Prostate gland (tissue), 2 donors: ENCODE results near the gene ZNF726. TPM values are rescaled to one million over a fixed set of nuclear protein-coding genes. Genes with fewer than 3 reads are reported as not detected.
"Not testable (repeated sequence)": the region's sequence is repeated elsewhere in the genome, so short reads cannot be mapped to it uniquely, and the experiment has no call there.

Experiments used
- DNase-seq: peaks from one replicate; pipeline ENCODE4 v3.0.0-alpha.2; 2019; ENCODE audit warnings: low spot score
- H3K27ac ChIP-seq, 2 donors: fragments of 200-600 bp; sonication (generic); 2 replicates each; pipeline ENCODE4 v1.5.1; 2017 to 2019
- H3K27me3 ChIP-seq: fragments of 200-600 bp; sonication (generic); replicated peaks from 2 replicates; pipeline ENCODE4 v1.5.1; 2019; ENCODE audit not compliant: insufficient read depth
- H3K36me3 ChIP-seq, 2 donors: fragments of 200-600 bp; sonication (generic); 1 replicate in 1 of 2; 2 replicates in 1 of 2; pipeline versions ENCODE4 v1.5.1 to v1.8.1; 2017 to 2019
- H3K4me1 ChIP-seq: fragments of 200-600 bp; sonication (generic); replicated peaks from 2 replicates; pipeline ENCODE4 v1.5.1; 2019
- H3K4me3 ChIP-seq, 2 donors: fragments of 200-600 bp; sonication (generic); 2 replicates each; pipeline ENCODE4 v1.5.1; 2017 to 2019
- H3K9me3 ChIP-seq: fragments of 200-600 bp; sonication (generic); 2 replicates; pipeline ENCODE4 v1.5.1; 2017
- POLR2A ChIP-seq: fragments of 450-650 bp; IDR thresholded peaks from one replicate; pipeline ENCODE4 v1.6.1; 2016; ENCODE audit warnings: antibody characterized with exemption, mild to moderate bottlenecking
- POLR2AphosphoS5 ChIP-seq: sonication (generic); formaldehyde crosslinking; IDR thresholded peaks from one replicate; pipeline ENCODE4 v1.6.1; 2017; ENCODE audit warnings: antibody characterized with exemption
- WGBS: methylation state at CpG from one replicate; pipeline ENCODE4 v1.1.5; 2018; 5-methylcytosine and 5-hydroxymethylcytosine counted together
- intact Hi-C: fragments of 100-400 bp; cut with DNase I; formaldehyde crosslinking; loops from one replicate; pipeline ENCODE4 v1.14.2; 2022
- total RNA-seq, 2 donors: library from RNA; depleted of rRNA; stranded (reverse); fragments of >200 nt; gene quantifications; one replicate each; pipeline ENCODE4 v1.1.0, GENCODE V29; 2016
- TF ChIP-seq, protein P1 (sequence below), 4 experiments: fragments of 200-600 bp in 2 of 4; fragments of 450-650 bp in 2 of 4; sonication (generic) in 2 of 4; IDR thresholded peaks; 1 replicate in 3 of 4; 2 replicates in 1 of 4; pipeline ENCODE4 v1.5.1; 2016 to 2019; ENCODE audit warnings: antibody characterized with exemption in 4 of 4, mild to moderate bottlenecking in 2 of 4, moderate library complexity in 2 of 4

The ZNF726 gene
- total RNA-seq, 2 donors from 2014 or later = 3.1 to 6.7 TPM

DNA sequence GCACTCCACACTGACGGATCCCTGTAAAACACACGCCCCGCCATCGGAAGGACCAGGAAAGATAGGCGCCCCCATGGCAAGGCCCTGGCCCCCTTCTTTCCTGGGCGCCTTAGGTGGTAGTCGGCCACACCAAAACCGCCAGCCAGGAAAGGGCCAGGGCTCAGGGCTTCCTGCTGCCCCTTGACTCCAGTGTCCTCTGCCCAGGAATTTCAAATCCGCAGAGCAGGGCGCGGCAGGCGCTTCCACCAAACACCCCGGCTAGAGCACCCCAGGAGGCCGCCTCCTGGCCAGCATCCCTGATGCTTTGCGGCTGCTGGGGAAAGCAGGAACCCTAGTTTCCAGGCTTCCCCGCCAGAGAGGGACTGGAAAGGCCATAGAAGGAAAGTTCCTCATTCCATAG, 57.5 kb downstream of the ZNF726 start:
- 9% methylated on average over 16 of the region's 16 CpGs for WGBS
- Histone ChIP-seq H3K27me3 (peaks cover 7% of the 10 kb centered on the region), H3K4me3 (no peak overlapping the region), H3K9me3 (no peaks in the 10 kb centered on the region), H3K4me1 (no peaks in the 10 kb centered on the region), H3K27ac (no peak overlapping the region), H3K36me3 (no peaks in the 10 kb centered on the region)
- intact Hi-C loops = no loop called here
- TF ChIP-seq, protein P1, sequence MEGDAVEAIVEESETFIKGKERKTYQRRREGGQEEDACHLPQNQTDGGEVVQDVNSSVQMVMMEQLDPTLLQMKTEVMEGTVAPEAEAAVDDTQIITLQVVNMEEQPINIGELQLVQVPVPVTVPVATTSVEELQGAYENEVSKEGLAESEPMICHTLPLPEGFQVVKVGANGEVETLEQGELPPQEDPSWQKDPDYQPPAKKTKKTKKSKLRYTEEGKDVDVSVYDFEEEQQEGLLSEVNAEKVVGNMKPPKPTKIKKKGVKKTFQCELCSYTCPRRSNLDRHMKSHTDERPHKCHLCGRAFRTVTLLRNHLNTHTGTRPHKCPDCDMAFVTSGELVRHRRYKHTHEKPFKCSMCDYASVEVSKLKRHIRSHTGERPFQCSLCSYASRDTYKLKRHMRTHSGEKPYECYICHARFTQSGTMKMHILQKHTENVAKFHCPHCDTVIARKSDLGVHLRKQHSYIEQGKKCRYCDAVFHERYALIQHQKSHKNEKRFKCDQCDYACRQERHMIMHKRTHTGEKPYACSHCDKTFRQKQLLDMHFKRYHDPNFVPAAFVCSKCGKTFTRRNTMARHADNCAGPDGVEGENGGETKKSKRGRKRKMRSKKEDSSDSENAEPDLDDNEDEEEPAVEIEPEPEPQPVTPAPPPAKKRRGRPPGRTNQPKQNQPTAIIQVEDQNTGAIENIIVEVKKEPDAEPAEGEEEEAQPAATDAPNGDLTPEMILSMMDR (IDR thresholded peaks at IDR 0.05) = no peak
- no peak for TF ChIP-seq POLR2AphosphoS5
- no peak for TF ChIP-seq POLR2A
- DNase-seq = no peak

GRCh38 chr19:23974941-23975340, 60.3 kb downstream of the ZNF726 start:
- Histone ChIP-seq H3K9me3 (no peaks in the 10 kb centered on the region), H3K27me3 (peaks cover 7% of the 10 kb centered on the region), H3K36me3 (no peaks in the 10 kb centered on the region), H3K27ac (no peak overlapping the region), H3K4me3 (no peak overlapping the region), H3K4me1 (no peaks in the 10 kb centered on the region)
- intact Hi-C loops = no loop called here
- TF ChIP-seq, protein P1 (IDR thresholded peaks at IDR 0.05) = no peak
- TF ChIP-seq POLR2A = no peak
- TF ChIP-seq POLR2AphosphoS5 = no peak
- no peak for DNase-seq
- 79% methylated on average over 2 of the region's 2 CpGs for WGBS

GRCh38 chr19:23976631-23977030, 61.9 kb downstream of the ZNF726 start:
- H3K4me1 ChIP-seq, H3K4me3 ChIP-seq, H3K27me3 ChIP-seq, H3K36me3 ChIP-seq, H3K9me3 ChIP-seq, intact Hi-C loops, DNase-seq, H3K27ac ChIP-seq: not testable (repeated sequence)
- 97% methylated on average over 3 of the region's 3 CpGs for WGBS

DNA sequence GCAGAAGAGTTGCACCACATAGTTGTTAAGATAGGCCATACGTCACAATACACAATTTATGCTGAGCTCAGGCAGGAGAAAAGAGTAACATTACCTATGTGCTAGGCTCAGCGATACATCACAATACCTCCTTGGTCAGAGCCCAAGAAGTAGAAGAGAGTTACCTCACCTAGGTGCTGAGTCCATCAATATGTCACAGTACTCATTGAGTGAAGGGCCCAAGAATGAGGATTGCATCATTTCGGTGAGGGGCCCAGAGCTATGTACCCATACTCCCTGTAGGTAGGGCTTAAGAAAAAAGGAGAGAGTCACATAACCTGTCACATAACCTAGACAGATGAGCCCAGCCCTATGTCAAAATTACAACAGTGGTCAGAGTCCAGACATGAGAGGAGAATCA, 62.6 kb downstream of the ZNF726 start:
- H3K27ac ChIP-seq, H3K27me3 ChIP-seq, H3K4me3 ChIP-seq, H3K9me3 ChIP-seq, H3K36me3 ChIP-seq, H3K4me1 ChIP-seq, DNase-seq, intact Hi-C loops: not testable (repeated sequence)
- 79% methylated on average over 3 of the region's 3 CpGs for WGBS

DNA sequence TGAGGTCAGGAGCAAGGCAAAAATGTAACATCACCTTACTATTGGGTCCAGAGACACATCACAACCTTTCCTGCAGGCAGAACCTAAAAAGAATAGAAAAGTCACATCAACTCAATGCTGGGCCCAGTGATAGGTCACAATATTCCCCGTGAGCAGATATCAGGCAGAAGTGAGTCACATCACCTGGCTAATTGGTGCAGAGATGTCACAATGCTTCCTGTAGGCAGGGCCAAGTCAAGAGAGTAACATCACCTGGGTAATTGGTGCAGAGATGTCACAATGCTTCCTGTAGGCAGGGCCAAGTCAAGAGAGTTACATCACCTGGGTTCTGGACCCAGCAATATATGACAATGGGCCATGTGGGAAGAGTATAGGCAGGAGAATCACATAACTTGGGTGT, 63.4 kb downstream of the ZNF726 start:
- 84% methylated on average over 1 of the region's 1 CpG for WGBS
- no peak for DNase-seq
- Histone ChIP-seq H3K9me3 (no peaks in the 10 kb centered on the region), H3K36me3 (no peaks in the 10 kb centered on the region), H3K4me1 (no peaks in the 10 kb centered on the region), H3K27ac (no peak overlapping the region), H3K4me3 (no peak overlapping the region), H3K27me3 (no peaks in the 10 kb centered on the region)
- intact Hi-C loops = no loop called here
- TF ChIP-seq POLR2AphosphoS5 (no peak), POLR2A (no peak)
- TF ChIP-seq, protein P1 (IDR thresholded peaks at IDR 0.05) = no peak

DNA sequence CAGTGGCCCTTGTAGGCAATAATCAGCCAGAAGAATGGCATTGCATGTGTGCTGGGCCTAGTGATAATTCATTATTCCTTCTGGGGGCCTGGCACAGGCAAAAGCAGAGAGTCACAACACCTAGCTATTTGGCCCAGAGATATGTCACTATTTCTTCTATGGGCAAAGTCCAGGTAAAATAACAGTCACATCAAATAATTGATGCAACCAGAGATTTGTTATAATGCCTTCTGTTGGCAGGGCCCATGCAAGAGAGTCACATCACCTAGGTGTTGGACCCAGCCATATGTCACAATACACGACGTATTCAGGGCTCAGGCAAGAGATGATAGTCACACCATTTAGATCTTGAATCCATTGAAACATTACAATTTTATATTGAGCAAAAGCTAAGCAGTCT, 66.1 kb downstream of the ZNF726 start:
- Histone ChIP-seq H3K27ac (no peak overlapping the region), H3K9me3 (no peaks in the 10 kb centered on the region), H3K36me3 (no peaks in the 10 kb centered on the region), H3K4me1 (no peaks in the 10 kb centered on the region), H3K4me3 (no peak overlapping the region), H3K27me3 (no peaks in the 10 kb centered on the region)
- intact Hi-C loops = no loop called here
- TF ChIP-seq POLR2A = no peak
- TF ChIP-seq, protein P1 (IDR thresholded peaks at IDR 0.05) = no peak
- no peak for TF ChIP-seq POLR2AphosphoS5
- DNase-seq = no peak
- 95% methylated on average over 2 of the region's 2 CpGs for WGBS
